Ishikawa (cell line): Measurements from ENCODE around the gene NFIX.

Source experiments
- CEBPB ChIP-seq: IDR thresholded peaks from 2 replicates; pipeline ENCODE4 v1.6.1; 2012
- CREB1 ChIP-seq: IDR thresholded peaks from 2 replicates; pipeline ENCODE4 v1.6.1; 2012; ENCODE audit warnings: low read depth
- EP300 ChIP-seq: IDR thresholded peaks from 2 replicates; pipeline ENCODE4 v1.6.1; 2012; ENCODE audit warnings: borderline replicate concordance
- FOXM1 ChIP-seq: IDR thresholded peaks from 2 replicates; pipeline ENCODE4 v1.6.1; 2012; ENCODE audit warnings: low read depth, borderline replicate concordance
- MAX ChIP-seq: IDR thresholded peaks from 2 replicates; pipeline ENCODE4 v1.6.1; 2012
- RAD21 ChIP-seq: IDR thresholded peaks from 2 replicates; pipeline ENCODE4 v1.6.1; 2012; ENCODE audit warnings: low read depth
- REST ChIP-seq: IDR thresholded peaks from 2 replicates; pipeline ENCODE4 v1.6.1; 2012; ENCODE audit warnings: low read depth, mild to moderate bottlenecking
- TAF1 ChIP-seq: IDR thresholded peaks from 2 replicates; pipeline ENCODE4 v1.6.1; 2012; ENCODE audit warnings: low read depth, mild to moderate bottlenecking
- TEAD4 ChIP-seq: IDR thresholded peaks from 2 replicates; pipeline ENCODE4 v1.6.1; 2012
- YY1 ChIP-seq: IDR thresholded peaks from 2 replicates; pipeline ENCODE4 v1.6.1; 2012; ENCODE audit warnings: low read depth
- ZBTB7A ChIP-seq: IDR thresholded peaks from 2 replicates; pipeline ENCODE4 v1.6.1; 2012; ENCODE audit warnings: low read depth

- TF ChIP-seq REST = no peak
- TF ChIP-seq RAD21 = no peak
- no peak for TF ChIP-seq FOXM1
- TF ChIP-seq EP300 = no peak
- no peak for TF ChIP-seq ZBTB7A
- TF ChIP-seq CREB1 = no peak
- TF ChIP-seq TAF1 = no peak
- no peak for TF ChIP-seq TEAD4
- TF ChIP-seq MAX = no peak
- TF ChIP-seq CEBPB = no peak
- no peak for TF ChIP-seq YY1
Measured at GRCh38 chr19:13047374-13047773, 52.1 kb downstream of the NFIX start.
